Measurements from ENCODE around the gene SCT.

The SCT gene

GRCh38 chr11:618856-619627, 7.9 kb downstream of the SCT start:
- no peak for ATAC-seq
- TF ChIP-seq TOX (CRISPR knock-in tag; IDR thresholded peaks at IDR 0.05; ENCODE audit: borderline replicate concordance) (no peak), RARB (CRISPR knock-in tag; IDR thresholded peaks at IDR 0.05) (no peak), CREB5 (CRISPR knock-in tag; IDR thresholded peaks at IDR 0.05; ENCODE audit: low read depth) (no peak), POU6F1 (CRISPR knock-in tag; IDR thresholded peaks at IDR 0.05; ENCODE audit: borderline replicate concordance, low read depth) (no peak), ZC3H10 (CRISPR knock-in tag; IDR thresholded peaks at IDR 0.05) (no peak), CSDC2 (CRISPR knock-in tag; IDR thresholded peaks at IDR 0.05) (no peak), GLIS3 (CRISPR knock-in tag; IDR thresholded peaks at IDR 0.05) (no peak), ARNTL (CRISPR knock-in tag; IDR thresholded peaks at IDR 0.05; ENCODE audit: borderline replicate concordance, low read depth) (no peak), ZNF70 (CRISPR knock-in tag; IDR thresholded peaks at IDR 0.05) (no peak), SNAI2 (CRISPR knock-in tag; IDR thresholded peaks at IDR 0.05) (no peak), ZFP3 (CRISPR knock-in tag; IDR thresholded peaks at IDR 0.05) (no peak), TCF4 (CRISPR knock-in tag; IDR thresholded peaks at IDR 0.05; ENCODE audit: borderline replicate concordance) (no peak), ESRRG (CRISPR knock-in tag; IDR thresholded peaks at IDR 0.05) (no peak), ZNF565 (CRISPR knock-in tag; conservative IDR thresholded peaks at IDR 0.05; ENCODE audit: low read depth) (no peak)
- TF ChIP-seq, protein P1, sequence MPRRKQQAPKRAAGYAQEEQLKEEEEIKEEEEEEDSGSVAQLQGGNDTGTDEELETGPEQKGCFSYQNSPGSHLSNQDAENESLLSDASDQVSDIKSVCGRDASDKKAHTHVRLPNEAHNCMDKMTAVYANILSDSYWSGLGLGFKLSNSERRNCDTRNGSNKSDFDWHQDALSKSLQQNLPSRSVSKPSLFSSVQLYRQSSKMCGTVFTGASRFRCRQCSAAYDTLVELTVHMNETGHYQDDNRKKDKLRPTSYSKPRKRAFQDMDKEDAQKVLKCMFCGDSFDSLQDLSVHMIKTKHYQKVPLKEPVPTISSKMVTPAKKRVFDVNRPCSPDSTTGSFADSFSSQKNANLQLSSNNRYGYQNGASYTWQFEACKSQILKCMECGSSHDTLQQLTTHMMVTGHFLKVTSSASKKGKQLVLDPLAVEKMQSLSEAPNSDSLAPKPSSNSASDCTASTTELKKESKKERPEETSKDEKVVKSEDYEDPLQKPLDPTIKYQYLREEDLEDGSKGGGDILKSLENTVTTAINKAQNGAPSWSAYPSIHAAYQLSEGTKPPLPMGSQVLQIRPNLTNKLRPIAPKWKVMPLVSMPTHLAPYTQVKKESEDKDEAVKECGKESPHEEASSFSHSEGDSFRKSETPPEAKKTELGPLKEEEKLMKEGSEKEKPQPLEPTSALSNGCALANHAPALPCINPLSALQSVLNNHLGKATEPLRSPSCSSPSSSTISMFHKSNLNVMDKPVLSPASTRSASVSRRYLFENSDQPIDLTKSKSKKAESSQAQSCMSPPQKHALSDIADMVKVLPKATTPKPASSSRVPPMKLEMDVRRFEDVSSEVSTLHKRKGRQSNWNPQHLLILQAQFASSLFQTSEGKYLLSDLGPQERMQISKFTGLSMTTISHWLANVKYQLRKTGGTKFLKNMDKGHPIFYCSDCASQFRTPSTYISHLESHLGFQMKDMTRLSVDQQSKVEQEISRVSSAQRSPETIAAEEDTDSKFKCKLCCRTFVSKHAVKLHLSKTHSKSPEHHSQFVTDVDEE (CRISPR knock-in tag; IDR thresholded peaks at IDR 0.05) = no peak

DNA sequence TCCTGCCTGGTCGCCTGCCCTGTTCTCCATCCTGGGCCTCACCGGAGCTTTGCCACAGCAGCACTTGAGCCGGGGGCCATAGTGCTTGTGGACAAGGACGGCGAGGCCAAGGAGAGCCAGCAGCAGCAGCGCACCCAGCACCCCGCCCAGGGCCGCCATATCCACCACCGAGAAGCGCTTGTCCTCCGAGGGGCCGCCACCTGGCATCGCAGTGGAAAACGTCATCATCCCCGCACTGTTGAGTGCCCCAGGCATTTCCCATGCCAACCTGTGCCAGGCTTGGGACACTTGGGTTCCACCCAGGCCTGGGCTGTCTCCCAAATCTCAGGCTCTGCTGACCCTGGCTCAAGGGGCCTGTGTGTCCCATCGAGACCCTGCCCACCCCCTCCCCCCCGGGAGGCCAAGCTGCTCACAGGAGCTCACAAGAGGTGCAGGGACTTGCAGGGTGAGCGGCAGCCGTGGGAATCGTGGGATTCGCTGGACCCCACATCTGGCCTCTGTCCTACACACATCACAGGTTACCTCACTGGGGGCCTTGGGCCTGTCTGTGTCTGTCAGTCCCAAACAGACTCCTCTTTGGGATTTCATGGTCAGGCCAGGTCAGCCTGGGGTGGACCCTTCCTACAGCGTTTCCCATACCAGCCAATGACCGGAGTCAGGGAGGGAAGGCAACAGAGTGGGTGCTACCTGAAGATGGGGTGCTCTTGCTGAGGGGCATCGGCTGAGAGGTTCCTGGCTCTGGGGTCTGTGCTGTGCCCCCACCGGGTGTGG, 8.9 kb downstream of the SCT start:
- no peak for ATAC-seq
- no peak for TF ChIP-seq PPARA (CRISPR knock-in tag; IDR thresholded peaks at IDR 0.05; ENCODE audit: borderline replicate concordance)
- TF ChIP-seq, protein P2, sequence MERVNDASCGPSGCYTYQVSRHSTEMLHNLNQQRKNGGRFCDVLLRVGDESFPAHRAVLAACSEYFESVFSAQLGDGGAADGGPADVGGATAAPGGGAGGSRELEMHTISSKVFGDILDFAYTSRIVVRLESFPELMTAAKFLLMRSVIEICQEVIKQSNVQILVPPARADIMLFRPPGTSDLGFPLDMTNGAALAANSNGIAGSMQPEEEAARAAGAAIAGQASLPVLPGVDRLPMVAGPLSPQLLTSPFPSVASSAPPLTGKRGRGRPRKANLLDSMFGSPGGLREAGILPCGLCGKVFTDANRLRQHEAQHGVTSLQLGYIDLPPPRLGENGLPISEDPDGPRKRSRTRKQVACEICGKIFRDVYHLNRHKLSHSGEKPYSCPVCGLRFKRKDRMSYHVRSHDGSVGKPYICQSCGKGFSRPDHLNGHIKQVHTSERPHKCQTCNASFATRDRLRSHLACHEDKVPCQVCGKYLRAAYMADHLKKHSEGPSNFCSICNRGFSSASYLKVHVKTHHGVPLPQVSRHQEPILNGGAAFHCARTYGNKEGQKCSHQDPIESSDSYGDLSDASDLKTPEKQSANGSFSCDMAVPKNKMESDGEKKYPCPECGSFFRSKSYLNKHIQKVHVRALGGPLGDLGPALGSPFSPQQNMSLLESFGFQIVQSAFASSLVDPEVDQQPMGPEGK (CRISPR knock-in tag; IDR thresholded peaks at IDR 0.05; ENCODE audit: borderline replicate concordance) = no peak
- TF ChIP-seq, protein P1 (CRISPR knock-in tag; IDR thresholded peaks at IDR 0.05) = no peak
- no peak for TF ChIP-seq ZNF565 (CRISPR knock-in tag; conservative IDR thresholded peaks at IDR 0.05; ENCODE audit: low read depth)
- TF ChIP-seq CSDC2 (CRISPR knock-in tag; IDR thresholded peaks at IDR 0.05) = no peak
- TF ChIP-seq ZFP3 (CRISPR knock-in tag; IDR thresholded peaks at IDR 0.05) = no peak

Data from SK-N-SH treated with all-trans-retinoic acid at 6 μM for 48 hours (cell line).